Stimulated activated naive CD4-positive, alpha-beta T cell treated with Interleukin-2 at 50 U/mL for 16 hours (primary cell): ENCODE results near the gene P4HA2.
A peak's percentile ranks its signal among the peaks of the same experiment; 100 is the strongest.

ENCODE experiments used
- DNase-seq: peaks from one replicate; lab custom pipeline; 2025; lab: John Stamatoyannopoulos, UW

The P4HA2 gene

GRCh38 chr5:132227485-132228240, at the start of gene P4HA2:
TSS of gene P4HA2 (minus strand) at chr5:132227853. CDS start at chr5:132218626, 9,227 bp downstream.
- peak; percentile 32 for DNase-seq

DNA sequence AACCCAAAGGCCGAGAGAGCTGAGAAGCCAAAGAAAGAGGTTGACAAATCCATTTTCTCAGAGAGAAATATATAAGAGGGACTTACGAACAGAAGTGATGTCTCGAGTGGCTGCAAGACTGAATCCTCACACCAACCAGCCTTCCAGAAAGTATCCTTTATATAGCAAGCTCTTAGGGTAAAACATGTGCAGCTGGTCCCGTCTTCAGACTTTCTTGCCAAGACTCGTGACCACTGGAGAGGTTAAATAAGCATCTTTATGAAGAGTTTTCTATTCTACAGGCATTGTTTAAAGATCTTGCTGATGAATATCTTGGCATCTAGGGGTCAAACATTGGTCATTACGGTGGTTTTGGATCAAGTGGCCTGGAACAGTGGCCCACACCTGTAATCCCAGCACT, 49.6 kb upstream of the P4HA2 start:
- no peak for DNase-seq

- no peak for DNase-seq
Observed at GRCh38 chr5:132275367-132276220, 47.9 kb upstream of the P4HA2 start.

DNA sequence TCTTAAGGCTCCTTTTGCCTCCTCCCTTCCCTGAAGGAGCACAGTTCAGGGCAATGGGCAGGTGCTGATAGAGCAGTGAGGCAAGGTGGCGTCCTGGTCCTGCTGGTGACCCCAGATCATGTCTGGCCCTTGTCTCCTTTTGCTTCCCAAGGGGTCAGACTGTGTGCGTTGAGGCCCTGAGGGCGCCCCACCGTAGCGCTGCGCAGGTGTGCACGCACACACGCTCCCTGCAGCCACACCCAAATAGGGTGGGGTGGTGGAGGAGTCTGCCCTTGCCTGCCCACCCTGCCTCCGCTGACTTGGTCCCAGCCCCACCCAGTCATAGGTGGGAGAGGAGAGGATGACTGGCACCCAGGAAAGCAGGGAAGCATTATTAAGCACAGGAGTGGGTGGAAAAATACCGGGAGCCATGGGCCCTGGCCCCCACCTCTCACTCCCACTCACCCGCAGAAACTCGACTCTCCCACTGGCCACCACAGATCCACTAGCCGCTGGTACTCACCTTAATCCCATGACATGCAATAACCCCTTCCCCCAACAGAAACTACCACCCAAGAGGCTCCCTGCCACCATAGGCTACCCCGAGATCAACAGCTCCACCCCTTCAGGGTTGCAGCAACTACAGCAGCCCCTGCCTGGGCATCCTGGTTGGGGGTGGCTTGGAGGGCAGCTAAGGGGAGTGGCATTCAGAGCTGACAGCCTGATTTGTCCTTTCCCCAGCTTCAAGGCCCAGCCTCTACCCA, 46.6 kb upstream of the P4HA2 start:
- DNase-seq, result no peak

DNA sequence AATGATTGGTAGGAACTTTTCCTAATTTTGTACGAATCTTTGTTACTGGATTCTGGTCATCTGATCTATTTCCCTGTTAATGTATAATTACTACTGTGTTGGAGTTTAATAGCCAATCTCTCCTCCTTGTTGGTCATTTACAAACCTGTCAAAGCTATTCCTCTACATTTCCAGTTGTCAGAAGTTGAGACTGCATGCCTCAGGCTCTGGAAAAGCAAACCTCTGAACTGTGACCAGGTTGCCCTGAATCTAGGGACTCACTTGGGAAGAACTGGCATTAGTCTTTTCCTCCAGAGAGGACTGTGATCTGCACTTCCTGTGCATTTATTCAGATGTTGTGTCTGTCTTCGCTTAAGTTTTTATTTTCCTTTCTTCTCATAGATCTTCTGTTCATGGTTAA, 46.0 kb upstream of the P4HA2 start:
- no peak for DNase-seq

DNA sequence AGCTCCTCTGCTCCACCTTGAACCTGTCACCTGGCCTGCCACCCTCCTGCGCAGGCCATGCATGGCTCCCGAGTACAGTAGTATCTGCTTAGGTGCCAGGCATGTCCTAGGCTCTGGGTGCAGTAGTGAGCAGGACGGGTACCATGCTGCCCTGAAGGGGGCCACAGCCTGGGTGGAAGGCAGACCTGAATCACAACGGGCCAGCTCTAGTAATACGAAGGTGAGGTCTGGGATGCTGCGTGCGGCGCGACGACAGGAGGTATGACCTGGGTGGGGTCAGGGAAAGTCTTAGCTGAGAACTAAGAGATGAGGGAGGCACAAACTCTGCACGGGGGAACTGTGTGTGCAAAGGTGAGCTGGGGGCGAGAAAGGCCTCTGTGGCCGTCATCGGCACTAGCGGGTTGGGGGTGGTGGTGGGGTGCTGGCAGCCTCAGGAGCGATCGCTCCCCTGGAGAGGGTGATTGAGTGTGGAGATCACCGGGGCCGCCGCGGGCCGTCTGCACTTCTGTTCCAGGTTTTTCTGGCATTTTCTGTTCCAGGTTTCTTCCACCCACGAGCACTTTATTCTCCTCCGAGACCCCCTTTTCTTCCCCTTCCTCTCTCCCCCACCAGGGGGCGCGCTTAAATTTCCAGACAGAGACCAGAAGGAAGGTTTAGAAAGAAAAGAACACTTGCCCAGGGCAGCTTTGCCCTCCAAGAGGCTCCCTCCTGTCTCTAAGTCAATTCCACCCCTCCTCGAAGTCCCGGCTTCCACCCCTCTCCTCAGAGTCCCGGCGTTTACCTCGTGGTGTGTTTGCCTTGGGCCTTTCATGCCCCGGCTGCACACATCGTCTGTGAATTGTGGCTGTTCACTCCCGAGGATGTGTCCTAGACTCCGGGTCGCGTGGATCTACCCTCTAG, 44.9 kb upstream of the P4HA2 start:
- DNase-seq, result peak; percentile 35

DNA sequence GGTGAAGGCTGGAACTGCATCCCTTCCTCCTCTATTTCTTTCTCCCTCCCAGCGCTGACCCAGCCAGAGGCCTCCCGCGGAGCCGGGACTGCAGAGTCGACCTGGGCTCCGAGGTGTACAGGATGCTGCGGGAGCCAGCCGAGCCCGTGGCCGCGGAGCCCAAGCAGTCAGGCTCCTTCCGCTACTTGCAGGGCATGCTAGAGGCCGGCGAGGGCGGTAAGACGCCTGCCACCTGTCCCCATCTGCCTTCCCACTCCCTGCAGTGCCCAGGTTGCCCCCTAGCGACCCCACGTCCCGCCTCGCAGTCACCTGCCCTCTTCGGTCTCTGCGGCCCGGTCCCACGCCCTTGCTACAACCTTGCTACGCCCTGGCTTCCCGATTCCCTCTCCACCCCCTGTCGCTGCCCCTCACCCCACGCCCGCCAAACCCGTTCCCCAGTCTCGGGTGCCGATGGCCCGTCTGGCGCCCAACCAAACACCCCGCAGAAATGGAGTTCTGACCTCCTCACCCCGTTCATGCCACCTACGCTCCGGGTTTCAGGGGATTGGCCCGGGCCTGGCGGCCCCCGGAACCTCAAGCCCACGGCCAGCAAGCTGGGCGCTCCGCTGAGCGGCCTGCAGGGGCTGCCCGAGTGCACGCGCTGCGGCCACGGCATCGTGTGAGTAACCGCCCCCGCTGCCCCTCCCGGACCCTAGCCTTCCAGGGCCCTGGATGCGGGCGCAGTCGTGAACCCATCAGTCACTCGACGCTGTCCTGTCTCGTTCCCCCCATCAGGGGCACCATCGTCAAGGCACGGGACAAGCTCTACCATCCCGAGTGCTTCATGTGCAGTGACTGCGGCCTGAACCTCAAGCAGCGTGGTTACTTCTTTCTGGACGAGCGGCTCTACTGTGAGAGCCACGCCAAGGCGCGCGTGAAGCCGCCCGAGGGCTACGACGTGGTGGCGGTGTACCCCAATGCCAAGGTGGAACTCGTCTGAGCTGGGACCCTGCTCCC, 43.9 kb upstream of the P4HA2 start:
- no peak for DNase-seq

DNA sequence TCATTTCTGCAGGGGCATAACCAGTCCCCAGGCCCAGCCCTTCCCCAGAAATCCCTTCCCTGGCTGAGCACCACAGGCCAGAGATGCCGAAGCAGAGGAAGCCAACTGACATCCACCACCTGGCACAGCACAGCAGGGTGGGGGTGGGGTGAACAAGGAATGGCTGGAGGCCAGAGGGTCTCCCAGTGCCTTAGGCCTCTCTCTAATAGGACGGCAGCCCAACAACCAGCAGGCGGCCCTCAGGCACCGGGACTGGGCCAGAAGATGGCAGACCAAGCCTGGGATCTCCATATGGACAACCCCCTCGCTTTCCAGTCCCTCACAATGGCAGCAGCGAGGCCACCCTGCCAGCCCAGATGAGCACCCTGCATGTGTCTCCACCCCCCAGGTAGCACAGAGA, 43.1 kb upstream of the P4HA2 start:
- DNase-seq, result no peak

GRCh38 chr5:132270335-132270665, 42.6 kb upstream of the P4HA2 start:
- DNase-seq, result no peak

- no peak for DNase-seq
Observed at GRCh38 chr5:132269635-132270334, 42.1 kb upstream of the P4HA2 start.

- DNase-seq, result no peak
Observed at GRCh38 chr5:132268769-132269551, 41.3 kb upstream of the P4HA2 start.

DNA sequence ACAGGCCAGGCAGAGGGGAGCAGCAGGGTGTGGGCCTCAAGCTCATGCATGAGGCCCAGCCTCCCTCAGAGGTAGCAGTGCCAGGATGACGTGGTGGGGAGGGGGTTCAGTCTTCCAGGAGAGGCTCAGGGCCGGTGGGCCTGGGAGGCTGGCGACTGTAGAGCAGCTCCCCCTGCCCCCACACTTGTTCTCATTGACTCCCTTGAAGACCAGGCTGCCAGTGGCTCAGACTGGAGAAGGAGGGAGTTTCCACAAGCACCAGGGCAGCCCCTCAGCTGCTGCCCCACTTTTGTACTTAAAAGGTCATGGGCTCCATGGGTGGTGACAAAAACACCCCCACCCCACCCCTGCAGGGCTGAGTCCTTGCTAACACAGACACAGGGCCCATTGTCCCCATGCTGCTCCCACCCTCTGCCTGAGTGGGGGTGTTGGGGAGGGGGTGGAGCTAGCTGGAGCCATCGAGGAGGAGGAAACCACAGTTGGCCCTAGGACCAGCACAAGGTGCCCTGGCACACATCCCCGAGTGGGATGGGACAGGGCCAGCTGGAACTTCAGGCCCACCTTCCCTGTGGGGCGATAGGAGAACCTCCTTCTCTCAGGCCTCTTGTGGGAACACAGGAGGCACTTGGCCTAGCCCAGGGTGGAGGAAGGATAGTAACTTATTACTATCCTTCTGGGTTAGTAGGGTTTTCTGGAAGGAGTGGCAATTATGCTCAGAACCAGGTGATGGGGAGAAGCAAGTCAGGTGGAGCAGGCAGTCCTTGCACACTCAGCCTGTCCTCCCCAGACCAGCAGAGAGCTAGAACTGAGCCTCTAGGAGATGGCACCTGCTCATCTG, 40.5 kb upstream of the P4HA2 start:
- no peak for DNase-seq

DNA sequence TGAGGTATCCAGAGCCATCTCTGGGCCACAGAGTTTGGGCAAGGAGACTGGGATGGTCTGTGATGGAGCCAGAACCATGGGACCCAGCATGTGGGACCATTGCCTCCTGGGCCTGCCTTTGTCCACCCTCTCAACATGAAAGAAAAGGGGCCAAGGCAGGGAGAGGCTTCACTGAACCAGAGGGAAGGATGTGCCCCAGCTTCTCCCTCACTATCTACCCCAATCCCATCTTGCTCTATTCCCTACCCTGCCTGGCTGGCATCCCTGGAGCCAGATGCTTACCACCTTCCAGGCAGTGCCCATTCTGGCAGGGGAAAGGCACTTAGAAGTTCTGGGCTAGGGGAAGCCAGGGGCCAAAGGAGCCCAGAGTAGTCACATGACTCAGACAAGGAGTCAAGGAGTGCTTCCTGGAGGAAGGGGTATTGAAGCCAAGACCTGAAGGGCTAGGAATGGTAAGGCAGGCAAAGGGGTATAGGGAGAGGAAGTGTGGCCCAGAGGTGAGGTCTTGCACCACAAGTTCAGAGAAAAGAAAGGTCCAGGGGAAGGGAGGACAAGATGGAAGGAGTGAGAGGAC, 39.6 kb upstream of the P4HA2 start:
- DNase-seq, result no peak

DNA sequence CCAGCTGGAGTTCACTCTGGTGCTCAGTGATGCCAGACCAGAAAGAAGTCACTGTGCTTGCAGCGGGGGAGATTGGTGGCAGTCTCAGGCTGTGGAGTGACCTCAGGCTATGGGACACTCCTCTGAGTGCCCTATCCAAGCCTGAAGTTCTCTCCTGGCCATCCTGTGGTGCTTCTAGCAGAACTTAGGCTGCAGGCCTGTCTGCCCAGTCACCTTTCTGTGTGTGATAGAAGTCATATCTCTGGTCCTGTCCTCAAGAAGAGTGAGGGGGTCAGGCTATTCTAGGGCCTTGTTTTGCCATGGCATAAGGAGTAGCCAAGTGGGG, 39.1 kb upstream of the P4HA2 start:
- DNase-seq, result no peak

GRCh38 chr5:132266031-132266835, 38.6 kb upstream of the P4HA2 start:
- no peak for DNase-seq

DNA sequence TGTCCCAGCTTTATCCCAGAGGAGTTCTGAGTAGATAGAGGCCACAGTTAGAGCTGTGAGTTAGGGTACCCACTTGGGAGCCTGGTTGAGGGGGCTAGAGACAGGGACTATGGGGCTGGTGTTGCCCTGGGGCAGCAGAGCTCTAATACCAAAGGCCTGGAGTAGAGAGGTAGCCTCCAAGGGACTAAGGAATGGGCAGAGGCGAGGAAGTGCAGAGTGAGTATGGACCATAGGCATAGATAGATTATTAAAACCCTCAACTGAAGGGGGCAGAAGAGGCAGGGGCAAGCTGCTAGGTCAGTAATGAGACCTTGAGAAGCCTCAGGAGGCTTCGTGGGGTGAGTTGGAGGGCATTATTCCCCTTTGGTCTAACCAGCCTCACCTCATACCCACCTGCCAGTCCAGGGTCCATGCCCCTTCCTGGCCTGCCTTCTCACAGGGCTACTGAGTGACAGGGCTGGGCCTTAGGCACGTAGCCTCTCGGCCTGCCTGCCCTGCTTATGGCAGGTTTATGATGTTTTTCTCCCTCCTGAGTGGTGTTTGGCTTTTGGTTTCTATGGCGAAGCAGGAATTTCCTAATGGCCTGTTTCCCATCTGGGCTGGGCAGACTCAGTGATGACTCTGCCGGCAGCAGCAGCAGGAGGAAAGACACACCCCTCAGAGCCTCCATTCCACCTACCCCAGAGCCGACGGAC, 37.8 kb upstream of the P4HA2 start:
- DNase-seq, result no peak
